GM18498 (cell line): ENCODE results near the gene GLUD1.
"Not testable (repeated sequence)": the region's sequence is repeated elsewhere in the genome, so short reads cannot be mapped to it uniquely, and the experiment has no call there.

ENCODE experiments used
- ATAC-seq: cut with Tn5 transposase; IDR thresholded peaks from one replicate; pipeline ENCODE4 v1.9.1; 2021; ENCODE audit warnings: mild to moderate bottlenecking, moderate library complexity; ENCODE audit not compliant: unreplicated experiment

GLUD1 gene

GRCh38 chr10:87092376-87092860, 2.2 kb downstream of the GLUD1 start:
- no peak for ATAC-seq

GRCh38 chr10:87090779-87091178, 3.9 kb downstream of the GLUD1 start:
- no peak for ATAC-seq

- no peak for ATAC-seq
Measured at GRCh38 chr10:87089746-87090145, 4.9 kb downstream of the GLUD1 start.

- no peak for ATAC-seq
Measured at GRCh38 chr10:87085537-87085936, 9.1 kb downstream of the GLUD1 start.

- not testable (repeated sequence) for ATAC-seq
Measured at GRCh38 chr10:87084291-87084782, 10.3 kb downstream of the GLUD1 start.

- not testable (repeated sequence) for ATAC-seq
Measured at GRCh38 chr10:87083576-87084290, 10.9 kb downstream of the GLUD1 start.

- ATAC-seq: not testable (repeated sequence)
Measured at GRCh38 chr10:87082219-87082618, 12.4 kb downstream of the GLUD1 start.

GRCh38 chr10:87081574-87081973, 13.1 kb downstream of the GLUD1 start:
- ATAC-seq: not testable (repeated sequence)

- ATAC-seq: not testable (repeated sequence)
Measured at GRCh38 chr10:87080621-87081020, 14.0 kb downstream of the GLUD1 start.

- no peak for ATAC-seq
Measured at GRCh38 chr10:87079106-87079836, 15.4 kb downstream of the GLUD1 start.

GRCh38 chr10:87076421-87076820, 18.2 kb downstream of the GLUD1 start:
- ATAC-seq: not testable (repeated sequence)

- ATAC-seq: no peak
Measured at GRCh38 chr10:87072449-87072848, 22.2 kb downstream of the GLUD1 start.

GRCh38 chr10:87068281-87068680, 26.4 kb downstream of the GLUD1 start:
- ATAC-seq: no peak

- ATAC-seq: no peak
Measured at GRCh38 chr10:87066865-87067264, 27.8 kb downstream of the GLUD1 start.

GRCh38 chr10:87066178-87066577, 28.5 kb downstream of the GLUD1 start:
- no peak for ATAC-seq

GRCh38 chr10:87064651-87065050, 30.0 kb downstream of the GLUD1 start:
- no peak for ATAC-seq

- no peak for ATAC-seq
Measured at GRCh38 chr10:87060280-87060928, 34.2 kb downstream of the GLUD1 start.

GRCh38 chr10:87059401-87059800, 35.2 kb downstream of the GLUD1 start:
- ATAC-seq: no peak

GRCh38 chr10:87058171-87058570, 36.5 kb downstream of the GLUD1 start:
- no peak for ATAC-seq

- ATAC-seq: no peak
Measured at GRCh38 chr10:87054373-87055295, 40.0 kb downstream of the GLUD1 start.
